Left lung (tissue), 10 donors: ENCODE data around the gene HLA-DPA1. TPM values are rescaled to one million over a fixed set of nuclear protein-coding genes. Genes with fewer than 3 reads are reported as not detected.

Experiments used
- ATAC-seq: fragments of 200-7000 bp; cut with Tn5 transposase; one replicate; pipeline ENCODE4 v1.9.1; 2020; ENCODE audit warnings: moderate library complexity
- DNase-seq, 4 donors: peaks; one replicate each; pipeline ENCODE4 v3.0.0-alpha.2; 2013 to 2020
- H3K27ac ChIP-seq, 2 donors: fragments of 200-600 bp; sonication (generic) in 1 of 2; one replicate each; pipeline versions ENCODE4 v1.5.0 to v1.8.0; 2020 to 2021
- H3K27me3 ChIP-seq, 2 donors: fragments of 200-600 bp; sonication (generic) in 1 of 2; one replicate each; pipeline versions ENCODE4 v1.5.0 to v1.8.0; 2020 to 2021
- H3K36me3 ChIP-seq, 2 donors: fragments of 200-600 bp; sonication (generic) in 1 of 2; one replicate each; pipeline versions ENCODE4 v1.5.0 to v1.8.0; 2020 to 2021
- H3K4me1 ChIP-seq, 2 donors: fragments of 200-600 bp; one replicate each; pipeline ENCODE4 v1.8.0; 2021
- H3K4me3 ChIP-seq, 2 donors: fragments of 200-600 bp; sonication (generic) in 1 of 2; one replicate each; pipeline versions ENCODE4 v1.5.0 to v1.8.0; 2020 to 2021; ENCODE audit warnings: mild to moderate bottlenecking in 1 of 2
- H3K9me3 ChIP-seq, 2 donors: fragments of 200-600 bp; sonication (generic) in 1 of 2; one replicate each; pipeline versions ENCODE4 v1.5.0 to v1.8.0; 2020 to 2021
- CTCF ChIP-seq, 2 donors: fragments of 200-600 bp; sonication (generic) in 1 of 2; IDR thresholded peaks; one replicate each; pipeline versions ENCODE4 v1.5.0 to v1.8.0; 2021; ENCODE audit warnings: antibody characterized with exemption in 2 of 2
- intact Hi-C, 2 donors: fragments of 100-400 bp; cut with DNase I; formaldehyde crosslinking; loops; one replicate each; pipeline versions ENCODE4 v1.11.2 to v1.14.2; 2022
- polyA plus RNA-seq, 6 donors: library from polyadenylated mRNA; unstranded; fragments of 120-200 nt; gene quantifications; one replicate each; pipeline ENCODE4 v1.2.1, GENCODE V29; 2013; ENCODE audit not compliant: insufficient read length in 6 of 6
- total RNA-seq, 2 donors: library from RNA; stranded (reverse); fragmentation: NEBNext Ultra II Directional; extraction: Animal tissue kit (Norgen Biotek cat#: 25700); gene quantifications; one replicate each; pipeline ENCODE4 v1.2.1, GENCODE V29; 2021
- donor health status: DM: no; HTN: yes; CAD: no.
- donor health status: DM: no; HTN: no; CAD: no.

Gene HLA-DPA1
- total and polyA plus RNA-seq, 8 donors = 14.9 to 476 (median 38.9) TPM

DNA sequence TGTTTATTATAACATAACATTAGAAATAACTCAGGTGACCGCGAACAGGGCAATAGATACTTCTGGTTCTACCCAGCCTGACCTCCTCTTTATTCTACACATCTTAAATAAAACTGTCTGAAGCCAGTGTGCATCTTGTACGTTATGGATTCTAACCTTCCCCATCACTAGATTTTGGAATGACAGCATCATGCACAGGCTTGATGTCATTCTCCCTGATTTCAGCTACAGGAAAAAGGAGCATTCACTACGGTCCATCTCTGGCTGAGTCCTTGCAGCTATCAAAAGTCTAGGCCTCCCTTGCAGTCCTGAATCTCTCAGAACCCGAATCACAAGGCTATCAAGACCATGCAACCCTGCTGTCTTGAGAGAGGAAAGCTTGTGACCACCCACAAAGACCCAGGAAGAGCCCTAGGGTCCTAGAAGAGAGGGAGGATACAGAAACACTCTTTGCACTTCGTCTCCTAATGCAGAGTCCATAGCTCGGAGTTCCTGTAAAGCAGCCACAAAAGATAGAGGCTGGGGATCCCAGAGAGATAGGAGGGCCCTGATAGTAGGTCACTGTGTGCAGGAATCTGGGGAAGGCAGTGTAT lies 845 bp downstream of the HLA-DPA1 start:
- intact Hi-C loops = no loop called here
- Histone ChIP-seq H3K4me3 (peak overlapping the region; percentile 30 to 55), H3K27ac (peak overlapping the region in 1 of 2 donors; percentile 26), H3K36me3 (peaks cover 0 to 21% of the 10 kb centered on the region in 2 donors), H3K27me3 (no peaks in the 10 kb centered on the region), H3K9me3 (no peaks in the 10 kb centered on the region), H3K4me1 (peaks cover 0 to 52% of the 10 kb centered on the region in 2 donors)
- TF ChIP-seq CTCF (IDR thresholded peaks at IDR 0.05) = no peak
- ATAC-seq = no peak
- DNase-seq = no peak

DNA sequence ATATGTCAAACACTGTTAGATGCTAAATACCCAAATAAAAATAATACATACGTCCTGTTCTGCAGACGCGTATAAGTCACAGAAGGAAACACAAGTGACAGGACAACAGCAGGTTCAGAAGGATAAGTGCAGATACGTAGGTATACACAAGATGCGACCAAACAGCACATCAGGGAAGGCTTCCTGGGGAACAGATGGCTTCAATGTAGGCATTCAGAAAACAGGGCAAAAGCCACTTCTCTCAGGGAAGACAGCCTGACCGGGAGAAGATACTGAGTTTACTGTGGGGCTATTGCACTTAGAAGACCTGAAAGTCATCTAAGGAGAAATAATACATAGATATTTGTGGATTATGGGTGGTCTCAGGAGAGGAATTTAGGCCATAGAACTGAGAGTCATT lies 1.9 kb downstream of the HLA-DPA1 start:
- ATAC-seq (no peak), DNase-seq (no peak)
- H3K36me3 ChIP-seq = peaks cover 0 to 31% of the 10 kb centered on the region in 2 donors
- intact Hi-C loops = no loop called here
- H3K27ac ChIP-seq = no peak overlapping the region
- H3K27me3 ChIP-seq = no peaks in the 10 kb centered on the region
- no peak for TF ChIP-seq CTCF (IDR thresholded peaks at IDR 0.05)
- peaks cover 0 to 50% of the 10 kb centered on the region in 2 donors for H3K4me1 ChIP-seq
- H3K9me3 ChIP-seq = no peaks in the 10 kb centered on the region
- peak overlapping the region; percentile 3 to 55 for H3K4me3 ChIP-seq

GRCh38 chr6:33070909-33071308 lies 2.5 kb downstream of the HLA-DPA1 start:
- TF ChIP-seq CTCF (IDR thresholded peaks at IDR 0.05) = no peak
- peaks cover 0 to 38% of the 10 kb centered on the region in 2 donors for H3K36me3 ChIP-seq
- H3K27me3 ChIP-seq = no peaks in the 10 kb centered on the region
- no peaks in the 10 kb centered on the region for H3K9me3 ChIP-seq
- peak overlapping the region in 1 of 2 donors; percentile 55 for H3K4me3 ChIP-seq
- H3K27ac ChIP-seq = no peak overlapping the region
- intact Hi-C loops = no loop called here
- DNase-seq (no peak), ATAC-seq (no peak)
- peaks cover 0 to 45% of the 10 kb centered on the region in 2 donors for H3K4me1 ChIP-seq

DNA sequence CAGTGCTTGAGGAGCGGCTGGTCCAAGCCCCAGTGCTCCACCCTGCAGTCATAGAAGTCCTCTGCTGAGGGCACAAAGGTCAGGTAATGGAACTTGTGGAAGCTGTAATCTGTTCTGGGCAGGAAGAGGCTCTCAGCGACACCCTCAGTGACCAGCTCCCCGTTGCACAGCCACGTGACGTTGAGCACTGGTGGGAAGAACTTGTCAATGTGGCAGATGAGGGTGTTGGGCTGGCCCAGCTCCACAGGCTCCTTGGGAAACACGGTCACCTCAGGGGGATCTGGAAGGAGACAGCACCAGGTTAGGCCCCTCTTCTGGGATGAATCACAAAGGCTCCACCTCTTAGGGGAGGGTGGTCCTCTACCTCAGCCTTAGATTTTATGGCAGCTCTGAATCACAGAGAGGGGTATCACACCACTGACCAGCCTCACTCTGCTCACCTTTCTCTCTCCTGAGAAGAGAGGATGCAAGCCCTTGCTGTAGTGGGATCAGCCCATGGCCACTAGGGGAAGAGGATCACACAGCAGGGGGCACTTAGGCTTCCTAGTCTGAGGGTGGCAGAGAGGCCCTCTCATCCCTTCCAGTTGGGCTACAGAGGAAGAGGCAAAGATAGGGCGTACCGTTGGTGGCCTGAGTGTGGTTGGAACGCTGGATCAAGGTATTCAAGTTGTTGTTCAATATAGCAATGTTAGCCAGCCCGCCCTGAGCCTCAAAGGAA lies 4.3 kb downstream of the HLA-DPA1 start:
- DNase-seq = no peak
- Histone ChIP-seq H3K27me3 (no peaks in the 10 kb centered on the region), H3K36me3 (peaks cover 0 to 53% of the 10 kb centered on the region in 2 donors), H3K4me1 (peaks cover 0 to 36% of the 10 kb centered on the region in 2 donors), H3K4me3 (no peak overlapping the region), H3K9me3 (no peaks in the 10 kb centered on the region), H3K27ac (no peak overlapping the region)
- intact Hi-C loops = no loop called here
- TF ChIP-seq CTCF (IDR thresholded peaks at IDR 0.05) = no peak
- no peak for ATAC-seq

GRCh38 chr6:33066917-33067521 lies 6.4 kb downstream of the HLA-DPA1 start:
- no peak for DNase-seq
- intact Hi-C loops = no loop called here
- TF ChIP-seq CTCF (IDR thresholded peaks at IDR 0.05) = no peak

More at GRCh38 chr6:33066917-33067521, 6.4 kb downstream of the HLA-DPA1 start:
- H3K27ac ChIP-seq = no peak overlapping the region
- no peak overlapping the region for H3K4me3 ChIP-seq
- ATAC-seq = no peak
- H3K36me3 ChIP-seq = peaks cover 0 to 53% of the 10 kb centered on the region in 2 donors
- no peaks in the 10 kb centered on the region for H3K9me3 ChIP-seq
- peaks cover 0 to 22% of the 10 kb centered on the region in 2 donors for H3K4me1 ChIP-seq
- no peaks in the 10 kb centered on the region for H3K27me3 ChIP-seq
